ENCODE data around the gene COX7B. TPM values are rescaled to one million over a fixed set of nuclear protein-coding genes. Genes with fewer than 3 reads are reported as not detected.

COX7B gene
- total and polyA plus RNA-seq, 2 donors (not counting 3 experiments of a cell fraction or from before 2014, with no cell fraction given) = 229 to 743 TPM

- CTCF ChIA-PET = interaction anchor here (1.2 kb wide), 1 partner anchor 36 kb away, joined by 4 read pairs; the partner anchor contains the start of gene ATP7A
- DNase-seq (ENCODE audit: low read depth, low spot score) (no peak), FAIRE-seq (peak; percentile 71)
- no peaks in the 10 kb centered on the region for H3K36me3 ChIP-seq (ENCODE audit: control insufficient read depth in 2 of 2, extremely low read depth in 1 of 2, insufficient read depth in 2 of 2, low read length in 2 of 2)
- H2AFZ ChIP-seq (ENCODE audit: low read depth, low read length) = no peak overlapping the region
- BruUV-seq (replicated peaks) = no TSS peak
- no peaks in the 10 kb centered on the region for H3K9me3 ChIP-seq (replicated peaks; ENCODE audit: control insufficient read depth, insufficient read depth, low read length)
- TF ChIP-seq FOS (IDR thresholded peaks at IDR 0.05; ENCODE audit: borderline replicate concordance, insufficient read depth, low read length) (no peak), EZH2 (IDR thresholded peaks at IDR 0.05; ENCODE audit: borderline replicate concordance, low read depth, low read length, severe bottlenecking) (no peak), MYC (IDR thresholded peaks at IDR 0.05; ENCODE audit: low read depth, low read length) (no peak), JUN (IDR thresholded peaks at IDR 0.05; ENCODE audit: borderline replicate concordance, insufficient read depth, insufficient read length, low read depth) (no peak), CTCF (IDR thresholded peaks at IDR 0.05; ENCODE audit: extremely low read depth in 1 of 2, insufficient read depth in 1 of 2, low read depth in 1 of 2, low read length in 2 of 2) (no peak), POLR2AphosphoS5 (IDR thresholded peaks at IDR 0.05; ENCODE audit: insufficient read depth, low read depth, low read length) (no peak), GATA2 (IDR thresholded peaks at IDR 0.05; ENCODE audit: insufficient read depth, insufficient read length, low read depth, low read length) (no peak), POLR2A (IDR thresholded peaks at IDR 0.05; ENCODE audit: low read depth, low read length) (no peak), MAX (IDR thresholded peaks at IDR 0.05; ENCODE audit: insufficient read depth, insufficient read length) (no peak)
- POLR2A ChIA-PET = no interaction called here
- H3K27ac ChIP-seq (ENCODE audit: insufficient read depth, low read depth, low read length) = no peak overlapping the region
- peaks cover 2% of the 10 kb centered on the region for H3K4me1 ChIP-seq (ENCODE audit: control insufficient read depth, extremely low read depth, insufficient read depth, low read length)
- intact Hi-C loops (cut with micrococcal nuclease) = no loop called here
- no peaks in the 10 kb centered on the region for H3K9me1 ChIP-seq (replicated peaks; ENCODE audit: control insufficient read depth, extremely low read depth, insufficient read depth, low read length)
- dilution Hi-C loops (cut with MboI; ENCODE audit: extremely low pct_ligation_motif_present, low sequenced_read_pairs) = no loop called here
- no peak overlapping the region for H3K4me2 ChIP-seq (ENCODE audit: insufficient read depth, low read length)
- H3K4me3 ChIP-seq (replicated peaks in 1 of 3; ENCODE audit: insufficient read depth in 1 of 3, low read depth in 1 of 3, low read length in 3 of 3) = no peak overlapping the region
- no peaks in the 10 kb centered on the region for H3K79me2 ChIP-seq (ENCODE audit: control insufficient read depth, insufficient read depth, low read length)
- no peaks in the 10 kb centered on the region for H4K20me1 ChIP-seq (replicated peaks; ENCODE audit: control insufficient read depth, extremely low read depth, insufficient read depth, low read length)
- H3K9ac ChIP-seq (replicated peaks; ENCODE audit: extremely low read depth, insufficient read depth, low read length) = no peak overlapping the region
- H3K27me3 ChIP-seq (ENCODE audit: control insufficient read depth in 2 of 2, insufficient read depth in 2 of 2, low read length in 2 of 2) = no peaks in the 10 kb centered on the region
Observed at GRCh38 chrX:77945910-77946545, 46.8 kb downstream of the COX7B start.

Data from endothelial cell of umbilical vein (primary cell).